ENCODE results near the gene ATG14. TPM values are rescaled to one million over a fixed set of nuclear protein-coding genes. Genes with fewer than 3 reads are reported as not detected.
"Not testable (repeated sequence)": the region's sequence is repeated elsewhere in the genome, so short reads cannot be mapped to it uniquely, and the experiment has no call there.

Gene ATG14
- polyA plus RNA-seq, 1 donor, result 31.1 TPM

DNA sequence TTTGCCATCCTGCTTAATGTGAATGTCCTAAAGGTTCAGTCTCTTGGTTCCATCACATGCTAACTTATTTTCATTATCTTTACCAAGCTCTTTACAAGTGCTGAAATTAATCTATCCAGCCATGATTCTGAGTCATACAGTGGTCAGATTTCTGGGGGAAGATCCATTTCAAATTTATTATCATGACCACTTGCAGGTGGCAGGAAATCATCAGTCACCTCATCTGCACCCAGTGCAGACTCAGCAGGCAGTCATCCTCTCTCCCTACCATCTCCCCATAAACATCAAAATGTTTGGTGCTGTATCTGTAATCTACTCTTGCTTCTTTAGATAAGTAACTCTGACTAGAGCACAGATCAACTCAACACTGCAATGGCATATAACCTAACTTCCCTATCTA is 23.5 kb downstream of the ATG14 start:
- no peak for DNase-seq

- no peak for DNase-seq
Measured at GRCh38 chr14:55387121-55387520, 24.5 kb downstream of the ATG14 start.

DNA sequence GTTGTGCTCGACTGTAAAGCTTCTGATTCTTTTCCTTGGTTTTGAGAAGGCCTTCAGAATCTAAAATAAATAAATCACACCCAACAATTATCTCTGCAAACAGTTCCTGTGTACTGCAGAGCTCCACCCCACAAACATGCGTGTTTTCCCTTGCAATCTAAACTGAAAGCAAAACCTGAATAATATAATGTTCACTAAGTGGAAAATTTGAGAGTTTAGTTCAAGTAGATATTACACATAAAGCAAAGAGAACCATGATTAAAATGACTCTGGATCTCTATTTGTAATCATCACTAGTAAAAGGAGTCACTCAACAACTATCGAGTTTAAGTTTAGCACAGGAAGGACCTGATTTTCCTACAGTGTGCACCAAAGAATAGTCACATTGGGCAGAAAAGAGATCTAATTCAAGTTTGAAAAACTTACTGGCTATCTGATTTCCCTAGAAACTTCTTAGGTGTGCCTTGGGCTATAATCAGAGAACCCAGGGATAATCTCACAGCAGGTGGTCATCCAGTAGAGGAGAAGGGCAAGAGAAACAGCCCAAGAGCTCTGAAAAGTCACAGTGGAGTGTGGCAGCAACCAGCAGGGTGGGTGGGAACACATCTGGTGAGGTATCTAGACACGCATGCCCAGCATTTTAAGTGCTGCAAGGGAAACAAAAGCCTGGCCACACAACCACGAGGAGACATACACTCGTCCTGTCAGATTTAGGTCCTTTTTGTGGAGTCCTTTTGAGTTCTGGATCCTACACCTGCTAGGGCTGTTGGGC is 25.4 kb downstream of the ATG14 start:
- no peak for DNase-seq

DNA sequence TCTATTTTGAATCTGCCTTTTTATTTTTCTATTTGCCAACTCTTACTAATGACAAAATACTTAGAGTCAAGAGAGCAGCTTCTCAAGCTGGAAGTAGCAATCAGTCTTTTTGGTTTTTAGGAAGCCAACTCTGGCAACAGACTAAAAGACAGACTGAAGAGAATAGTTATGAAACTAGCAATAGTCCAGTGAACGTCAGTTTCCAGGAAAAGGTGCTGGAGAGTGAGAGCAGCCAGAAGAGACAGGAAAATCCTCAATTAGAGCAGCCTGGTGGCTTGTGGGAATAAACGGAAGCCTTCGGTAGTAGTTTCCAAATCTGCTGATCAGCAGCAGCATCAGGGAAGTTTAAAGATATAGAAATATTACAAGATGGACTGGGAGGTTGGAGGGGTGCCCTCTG is 27.1 kb downstream of the ATG14 start:
- no peak for DNase-seq

GRCh38 chr14:55383541-55384140 is 28.0 kb downstream of the ATG14 start:
- no peak for DNase-seq

DNA sequence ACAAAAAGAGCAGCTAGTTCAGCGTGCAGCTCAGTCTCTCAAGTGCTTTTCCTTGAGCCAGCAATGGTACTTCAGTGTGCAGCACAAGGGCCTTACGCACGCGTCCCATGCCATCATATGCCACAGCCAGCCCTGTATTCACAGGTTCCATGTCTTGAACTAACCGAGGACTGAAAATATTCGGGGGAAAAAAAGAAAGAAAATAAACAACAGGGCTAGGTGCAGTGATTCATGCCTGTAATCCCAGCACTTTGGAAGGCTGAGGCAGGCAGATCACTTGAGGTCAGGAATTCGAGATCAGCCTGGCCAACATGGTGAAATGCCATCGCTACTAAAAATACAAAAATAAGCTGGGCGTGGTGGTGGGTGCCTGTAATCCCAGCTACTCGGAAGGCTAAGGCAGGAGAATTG is 28.6 kb downstream of the ATG14 start:
- not testable (repeated sequence) for DNase-seq

- DNase-seq, result no peak
Measured at GRCh38 chr14:55382483-55382882, 29.1 kb downstream of the ATG14 start.

- DNase-seq, result no peak
Measured at GRCh38 chr14:55381561-55381960, 30.1 kb downstream of the ATG14 start.

- DNase-seq, result no peak
Measured at GRCh38 chr14:55381040-55381439, 30.6 kb downstream of the ATG14 start.

DNA sequence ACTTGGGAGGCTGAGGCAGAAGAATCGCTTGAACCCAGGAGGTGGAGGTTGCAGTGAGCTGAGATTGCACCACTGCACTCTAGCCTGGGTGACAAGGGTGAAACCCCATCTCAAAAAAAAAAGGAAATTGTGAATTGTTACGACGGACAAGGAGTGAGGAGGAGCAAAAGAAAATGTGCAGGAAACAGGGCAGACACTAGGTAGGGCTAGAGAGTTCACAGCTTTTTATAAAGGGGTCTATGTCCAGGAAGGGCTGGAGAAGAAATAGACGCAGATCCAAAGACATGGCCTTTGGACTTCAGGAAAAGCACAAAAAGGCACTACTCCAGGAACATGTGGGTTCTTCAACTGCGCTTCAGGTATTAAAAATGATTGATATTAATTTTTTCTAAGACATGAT is 34.4 kb downstream of the ATG14 start:
- DNase-seq, result no peak

DNA sequence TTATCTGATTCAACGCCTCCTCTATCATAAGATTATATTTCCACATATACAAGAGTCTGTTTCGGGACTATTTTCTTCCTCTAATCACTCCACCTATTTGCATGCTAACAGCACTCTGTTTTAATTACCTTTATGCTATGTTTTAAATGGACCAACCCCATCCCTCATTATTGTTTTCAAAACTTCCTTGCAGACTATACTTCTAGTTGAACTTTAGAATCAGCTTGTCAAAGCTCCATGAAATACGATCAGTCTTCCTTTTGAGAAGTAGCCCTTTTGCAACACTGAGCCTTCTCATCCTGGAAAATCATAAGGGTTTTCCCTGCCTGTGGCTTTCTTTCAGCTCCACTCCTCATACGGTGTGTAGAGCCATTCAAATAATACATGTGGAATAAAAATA is 36.9 kb downstream of the ATG14 start:
- DNase-seq, result no peak

GRCh38 chr14:55373784-55374705 is 37.6 kb downstream of the ATG14 start:
- DNase-seq, result no peak

- DNase-seq, result no peak
Measured at GRCh38 chr14:55372825-55373224, 38.8 kb downstream of the ATG14 start.

GRCh38 chr14:55372423-55372822 is 39.2 kb downstream of the ATG14 start:
- no peak for DNase-seq

GRCh38 chr14:55370883-55371455 is 40.7 kb downstream of the ATG14 start:
- no peak for DNase-seq

DNA sequence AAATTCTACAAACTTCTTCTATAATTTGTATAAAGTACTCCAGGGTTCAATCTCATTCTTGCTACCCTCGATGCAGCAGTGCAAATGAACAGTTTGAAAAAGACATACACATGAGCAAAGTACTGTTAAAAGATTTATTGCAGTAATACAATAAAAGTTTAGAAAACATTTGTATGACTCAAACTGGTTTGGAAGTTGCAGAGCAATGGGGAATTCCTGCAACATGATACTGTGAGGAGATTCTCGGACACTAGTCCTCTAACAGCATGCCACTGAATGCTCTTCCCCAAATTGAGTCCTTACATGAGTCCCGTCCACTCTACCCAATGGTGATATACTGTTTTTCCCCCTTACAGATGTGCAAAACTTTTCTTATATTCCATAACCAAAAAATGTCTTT is 45.4 kb downstream of the ATG14 start:
- DNase-seq, result no peak

DNA sequence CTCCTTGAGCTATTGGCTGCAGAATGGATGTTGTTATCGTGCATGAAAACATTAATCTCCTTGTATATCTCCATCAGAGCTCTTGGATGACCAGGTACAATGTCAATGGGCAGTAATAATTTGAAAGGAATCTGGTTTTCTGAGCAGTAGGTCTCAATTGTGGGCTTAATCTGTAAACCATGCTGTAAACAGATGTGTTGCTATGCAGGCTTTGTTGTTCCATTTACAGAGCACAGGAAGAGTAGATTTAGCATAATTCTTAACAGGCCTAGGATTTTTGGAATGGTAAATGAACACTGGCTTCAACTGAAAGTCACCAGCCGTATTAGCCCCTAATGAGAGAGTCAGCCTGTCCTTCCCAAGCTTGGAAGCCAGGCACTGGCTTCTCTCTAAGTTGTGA is 50.4 kb downstream of the ATG14 start:
- DNase-seq, result no peak

DNA sequence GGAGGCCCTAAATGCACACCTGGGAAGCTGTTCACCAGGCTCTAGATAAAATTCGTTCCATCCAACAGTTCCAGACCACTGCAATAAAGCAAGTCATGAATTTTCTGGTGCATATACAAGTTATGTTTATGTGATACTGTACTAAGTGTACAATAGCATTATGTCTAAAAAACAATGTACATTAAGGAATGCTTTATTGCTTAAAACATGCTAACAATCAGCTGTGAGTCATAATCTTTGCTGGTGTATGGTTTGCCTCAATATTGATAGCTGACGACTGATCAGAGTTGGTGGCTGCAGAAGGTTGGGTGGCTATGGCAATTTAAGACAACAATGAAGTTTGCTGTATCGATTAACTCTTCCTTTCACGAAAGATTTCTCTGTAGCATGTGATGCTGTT is 52.3 kb downstream of the ATG14 start:
- no peak for DNase-seq

- DNase-seq, result no peak
Measured at GRCh38 chr14:55356913-55357312, 54.7 kb downstream of the ATG14 start.

DNA sequence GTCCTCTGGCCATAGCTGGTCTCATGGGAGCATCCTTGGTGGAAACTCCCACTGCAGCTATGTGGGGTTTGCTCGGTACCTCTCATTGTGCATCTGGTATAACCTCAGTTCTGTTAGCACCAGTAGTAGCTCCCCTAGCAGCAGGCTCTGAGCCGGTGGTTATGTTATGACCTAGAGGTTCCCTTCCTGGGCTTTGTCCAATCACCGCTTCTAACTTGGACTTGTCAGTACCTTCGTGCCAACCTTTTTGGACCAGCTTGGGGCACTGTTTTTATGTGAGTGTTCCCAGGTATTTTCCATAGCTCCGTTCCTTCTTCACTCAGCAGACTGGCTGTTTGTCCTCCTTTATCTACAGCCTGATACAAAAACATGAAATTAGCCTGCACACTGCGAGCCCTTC is 55.7 kb downstream of the ATG14 start:
- DNase-seq, result no peak

DNA sequence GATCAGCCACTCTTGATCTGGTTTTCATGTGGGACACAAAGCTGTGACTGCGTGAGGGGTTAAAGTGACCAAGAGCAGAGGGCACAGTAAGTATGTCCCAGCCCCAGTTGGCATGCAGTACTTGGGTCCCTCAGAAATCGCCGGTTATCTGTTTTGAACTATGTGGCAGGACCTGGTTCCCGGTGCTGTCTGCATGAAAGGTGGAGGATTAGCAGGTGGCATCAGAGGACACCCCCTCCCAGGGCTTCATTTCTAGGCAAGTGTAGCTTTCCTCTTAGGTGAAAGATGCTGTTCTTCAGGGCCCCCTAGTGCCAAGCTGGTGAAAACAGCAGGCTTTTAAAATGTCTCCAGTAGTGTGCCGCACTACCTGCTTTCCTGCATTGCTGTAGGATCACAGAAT is 57.1 kb downstream of the ATG14 start:
- peak; percentile 61 for DNase-seq

GRCh38 chr14:55353686-55354467 is 57.8 kb downstream of the ATG14 start:
- no peak for DNase-seq

Data from left kidney (tissue), 2 donors.